ENCODE data around the gene ACER3. TPM values are rescaled to one million over a fixed set of nuclear protein-coding genes. Genes with fewer than 3 reads are reported as not detected.

Gene ACER3
- total and polyA plus RNA-seq, 2 experiments from 2014 or later: 6.2 to 26.5 TPM

DNA sequence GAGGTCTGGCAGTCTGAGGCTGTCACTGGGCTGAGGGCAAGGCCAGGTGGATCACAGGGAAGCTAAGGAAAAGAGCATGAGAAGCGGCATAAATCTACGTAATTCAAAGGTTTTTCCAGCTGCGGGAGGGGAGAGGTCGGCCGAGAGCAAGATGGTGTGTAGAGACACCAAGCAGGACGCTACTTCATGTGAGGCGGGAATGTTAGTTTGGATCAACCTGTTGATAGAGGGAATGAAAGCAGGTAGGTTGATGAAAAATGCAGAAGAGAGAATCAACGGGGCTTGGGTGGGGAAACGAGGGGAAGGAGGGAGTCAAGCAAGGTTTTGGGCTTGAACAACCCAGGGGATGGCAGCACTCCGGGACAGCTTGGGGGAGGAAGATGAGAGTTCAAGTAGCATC lies 176.3 kb downstream of the ACER3 start:
- Histone ChIP-seq H3K79me2 (replicated peaks; ENCODE audit: insufficient read depth) (no peaks in the 10 kb centered on the region), H3K9me2 (ENCODE audit: insufficient read depth) (no peaks in the 10 kb centered on the region), H3K27me3 (ENCODE audit: insufficient read depth) (peaks cover 35% of the 10 kb centered on the region), H3K27ac (ENCODE audit: low read depth) (no peak overlapping the region), H3K4me2 (no peak overlapping the region), H4K20me1 (replicated peaks; ENCODE audit: insufficient read depth) (no peaks in the 10 kb centered on the region), H3K4me3 (no peak overlapping the region), H3F3A (replicated peaks; ENCODE audit: low read depth) (no peaks in the 10 kb centered on the region), H3K36me3 (ENCODE audit: insufficient read depth) (no peaks in the 10 kb centered on the region), H2AFZ (no peak overlapping the region), H3K4me1 (ENCODE audit: insufficient read depth) (peaks cover 7% of the 10 kb centered on the region; the same call in 1 of the 2 replicates)
- Mint-ChIP-seq H3K4me3 (no peak overlapping the region), H3K9me3 (peaks cover 24% of the 10 kb centered on the region), H3K27ac (no peak overlapping the region), H3K36me3 (ENCODE audit: low read depth) (peaks cover 8% of the 10 kb centered on the region; the same call in 2 of the 3 replicates), H3K4me1 (peaks cover 7% of the 10 kb centered on the region), H3K27me3 (ENCODE audit: insufficient read depth, low read depth, poor library complexity) (peaks cover 37% of the 10 kb centered on the region)
- no peak for ATAC-seq
- no peak for DNase-seq (ENCODE audit: low spot score)
- no peak for TF ChIP-seq ZNF331 (CRISPR knock-in tag; IDR thresholded peaks at IDR 0.05; ENCODE audit: low read depth)
- TF ChIP-seq NANOG (IDR thresholded peaks at IDR 0.05; ENCODE audit: borderline replicate concordance): no peak

GRCh38 chr11:77038029-77038824 lies 177.5 kb downstream of the ACER3 start:
- no peaks in the 10 kb centered on the region for H3K79me2 ChIP-seq (replicated peaks; ENCODE audit: insufficient read depth)
- no peak overlapping the region for H2AFZ ChIP-seq
- H3K27me3 ChIP-seq (ENCODE audit: insufficient read depth): peaks cover 35% of the 10 kb centered on the region
- no peaks in the 10 kb centered on the region for H3K9me2 ChIP-seq (ENCODE audit: insufficient read depth)
- no peak overlapping the region for H3K27ac ChIP-seq (ENCODE audit: low read depth)
- H3K4me1 ChIP-seq (ENCODE audit: insufficient read depth): peaks cover 7% of the 10 kb centered on the region; the same call in 1 of the 2 replicates
- ATAC-seq (no peak), DNase-seq (ENCODE audit: low spot score) (no peak)
- H3K36me3 ChIP-seq (ENCODE audit: insufficient read depth): no peaks in the 10 kb centered on the region
- H3K4me1 Mint-ChIP-seq: peaks cover 7% of the 10 kb centered on the region
- no peaks in the 10 kb centered on the region for H4K20me1 ChIP-seq (replicated peaks; ENCODE audit: insufficient read depth)
- peaks cover 42% of the 10 kb centered on the region for H3K27me3 Mint-ChIP-seq (ENCODE audit: insufficient read depth, low read depth, poor library complexity)
- no peak overlapping the region for H3K4me2 ChIP-seq
- no peak overlapping the region for H3K27ac Mint-ChIP-seq
- no peak overlapping the region for H3K4me3 ChIP-seq
- H3K4me3 Mint-ChIP-seq: no peak overlapping the region
- no peaks in the 10 kb centered on the region for H3F3A ChIP-seq (replicated peaks; ENCODE audit: low read depth)
- peaks cover 24% of the 10 kb centered on the region for H3K9me3 Mint-ChIP-seq
- H3K36me3 Mint-ChIP-seq (ENCODE audit: low read depth): peaks cover 8% of the 10 kb centered on the region
- TF ChIP-seq CREB1 (CRISPR knock-in tag; IDR thresholded peaks at IDR 0.05; ENCODE audit: low read depth): no peak
- TF ChIP-seq, protein P1, sequence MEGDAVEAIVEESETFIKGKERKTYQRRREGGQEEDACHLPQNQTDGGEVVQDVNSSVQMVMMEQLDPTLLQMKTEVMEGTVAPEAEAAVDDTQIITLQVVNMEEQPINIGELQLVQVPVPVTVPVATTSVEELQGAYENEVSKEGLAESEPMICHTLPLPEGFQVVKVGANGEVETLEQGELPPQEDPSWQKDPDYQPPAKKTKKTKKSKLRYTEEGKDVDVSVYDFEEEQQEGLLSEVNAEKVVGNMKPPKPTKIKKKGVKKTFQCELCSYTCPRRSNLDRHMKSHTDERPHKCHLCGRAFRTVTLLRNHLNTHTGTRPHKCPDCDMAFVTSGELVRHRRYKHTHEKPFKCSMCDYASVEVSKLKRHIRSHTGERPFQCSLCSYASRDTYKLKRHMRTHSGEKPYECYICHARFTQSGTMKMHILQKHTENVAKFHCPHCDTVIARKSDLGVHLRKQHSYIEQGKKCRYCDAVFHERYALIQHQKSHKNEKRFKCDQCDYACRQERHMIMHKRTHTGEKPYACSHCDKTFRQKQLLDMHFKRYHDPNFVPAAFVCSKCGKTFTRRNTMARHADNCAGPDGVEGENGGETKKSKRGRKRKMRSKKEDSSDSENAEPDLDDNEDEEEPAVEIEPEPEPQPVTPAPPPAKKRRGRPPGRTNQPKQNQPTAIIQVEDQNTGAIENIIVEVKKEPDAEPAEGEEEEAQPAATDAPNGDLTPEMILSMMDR (conservative IDR thresholded peaks at IDR 0.05; ENCODE audit: low read depth in 2 of 2): no peak
- no peak for TF ChIP-seq JUNB (IDR thresholded peaks at IDR 0.05; ENCODE audit: unreplicated experiment)
- no peak for TF ChIP-seq EZH2 (IDR thresholded peaks at IDR 0.05; ENCODE audit: low read depth, unreplicated experiment)
- TF ChIP-seq ETS1 (IDR thresholded peaks at IDR 0.05): no peak
- TF ChIP-seq ZNF331 (CRISPR knock-in tag; IDR thresholded peaks at IDR 0.05; ENCODE audit: low read depth): no peak
- no peak for TF ChIP-seq POLR2AphosphoS5 (IDR thresholded peaks at IDR 0.05; ENCODE audit: low read depth)
- TF ChIP-seq, protein P2, sequence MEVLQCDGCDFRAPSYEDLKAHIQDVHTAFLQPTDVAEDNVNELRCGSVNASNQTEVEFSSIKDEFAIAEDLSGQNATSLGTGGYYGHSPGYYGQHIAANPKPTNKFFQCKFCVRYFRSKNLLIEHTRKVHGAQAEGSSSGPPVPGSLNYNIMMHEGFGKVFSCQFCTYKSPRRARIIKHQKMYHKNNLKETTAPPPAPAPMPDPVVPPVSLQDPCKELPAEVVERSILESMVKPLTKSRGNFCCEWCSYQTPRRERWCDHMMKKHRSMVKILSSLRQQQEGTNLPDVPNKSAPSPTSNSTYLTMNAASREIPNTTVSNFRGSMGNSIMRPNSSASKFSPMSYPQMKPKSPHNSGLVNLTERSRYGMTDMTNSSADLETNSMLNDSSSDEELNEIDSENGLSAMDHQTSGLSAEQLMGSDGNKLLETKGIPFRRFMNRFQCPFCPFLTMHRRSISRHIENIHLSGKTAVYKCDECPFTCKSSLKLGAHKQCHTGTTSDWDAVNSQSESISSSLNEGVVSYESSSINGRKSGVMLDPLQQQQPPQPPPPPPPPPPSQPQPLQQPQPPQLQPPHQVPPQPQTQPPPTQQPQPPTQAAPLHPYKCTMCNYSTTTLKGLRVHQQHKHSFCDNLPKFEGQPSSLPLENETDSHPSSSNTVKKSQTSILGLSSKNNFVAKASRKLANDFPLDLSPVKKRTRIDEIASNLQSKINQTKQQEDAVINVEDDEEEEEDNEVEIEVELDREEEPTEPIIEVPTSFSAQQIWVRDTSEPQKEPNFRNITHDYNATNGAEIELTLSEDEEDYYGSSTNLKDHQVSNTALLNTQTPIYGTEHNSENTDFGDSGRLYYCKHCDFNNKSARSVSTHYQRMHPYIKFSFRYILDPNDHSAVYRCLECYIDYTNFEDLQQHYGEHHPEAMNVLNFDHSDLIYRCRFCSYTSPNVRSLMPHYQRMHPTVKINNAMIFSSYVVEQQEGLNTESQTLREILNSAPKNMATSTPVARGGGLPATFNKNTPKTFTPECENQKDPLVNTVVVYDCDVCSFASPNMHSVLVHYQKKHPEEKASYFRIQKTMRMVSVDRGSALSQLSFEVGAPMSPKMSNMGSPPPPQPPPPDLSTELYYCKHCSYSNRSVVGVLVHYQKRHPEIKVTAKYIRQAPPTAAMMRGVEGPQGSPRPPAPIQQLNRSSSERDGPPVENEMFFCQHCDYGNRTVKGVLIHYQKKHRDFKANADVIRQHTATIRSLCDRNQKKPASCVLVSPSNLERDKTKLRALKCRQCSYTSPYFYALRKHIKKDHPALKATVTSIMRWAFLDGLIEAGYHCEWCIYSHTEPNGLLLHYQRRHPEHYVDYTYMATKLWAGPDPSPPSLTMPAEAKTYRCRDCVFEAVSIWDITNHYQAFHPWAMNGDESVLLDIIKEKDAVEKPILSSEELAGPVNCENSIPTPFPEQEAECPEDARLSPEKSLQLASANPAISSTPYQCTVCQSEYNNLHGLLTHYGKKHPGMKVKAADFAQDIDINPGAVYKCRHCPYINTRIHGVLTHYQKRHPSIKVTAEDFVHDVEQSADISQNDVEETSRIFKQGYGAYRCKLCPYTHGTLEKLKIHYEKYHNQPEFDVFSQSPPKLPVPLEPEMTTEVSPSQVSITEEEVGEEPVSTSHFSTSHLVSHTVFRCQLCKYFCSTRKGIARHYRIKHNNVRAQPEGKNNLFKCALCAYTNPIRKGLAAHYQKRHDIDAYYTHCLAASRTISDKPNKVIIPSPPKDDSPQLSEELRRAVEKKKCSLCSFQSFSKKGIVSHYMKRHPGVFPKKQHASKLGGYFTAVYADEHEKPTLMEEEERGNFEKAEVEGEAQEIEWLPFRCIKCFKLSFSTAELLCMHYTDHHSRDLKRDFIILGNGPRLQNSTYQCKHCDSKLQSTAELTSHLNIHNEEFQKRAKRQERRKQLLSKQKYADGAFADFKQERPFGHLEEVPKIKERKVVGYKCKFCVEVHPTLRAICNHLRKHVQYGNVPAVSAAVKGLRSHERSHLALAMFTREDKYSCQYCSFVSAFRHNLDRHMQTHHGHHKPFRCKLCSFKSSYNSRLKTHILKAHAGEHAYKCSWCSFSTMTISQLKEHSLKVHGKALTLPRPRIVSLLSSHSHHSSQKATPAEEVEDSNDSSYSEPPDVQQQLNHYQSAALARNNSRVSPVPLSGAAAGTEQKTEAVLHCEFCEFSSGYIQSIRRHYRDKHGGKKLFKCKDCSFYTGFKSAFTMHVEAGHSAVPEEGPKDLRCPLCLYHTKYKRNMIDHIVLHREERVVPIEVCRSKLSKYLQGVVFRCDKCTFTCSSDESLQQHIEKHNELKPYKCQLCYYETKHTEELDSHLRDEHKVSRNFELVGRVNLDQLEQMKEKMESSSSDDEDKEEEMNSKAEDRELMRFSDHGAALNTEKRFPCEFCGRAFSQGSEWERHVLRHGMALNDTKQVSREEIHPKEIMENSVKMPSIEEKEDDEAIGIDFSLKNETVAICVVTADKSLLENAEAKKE (CRISPR knock-in tag; IDR thresholded peaks at IDR 0.05): no peak
- TF ChIP-seq ZNF114 (CRISPR knock-in tag; IDR thresholded peaks at IDR 0.05): no peak
- TF ChIP-seq NANOG (IDR thresholded peaks at IDR 0.05; ENCODE audit: borderline replicate concordance): no peak
- TF ChIP-seq EZH2phosphoT487 (IDR thresholded peaks at IDR 0.05; ENCODE audit: unreplicated experiment): no peak
- TF ChIP-seq STAT1 (IDR thresholded peaks at IDR 0.05; ENCODE audit: unreplicated experiment): no peak
